SKM-1 treated with dmso at 0.1 percent for 144 hours (cell line): Measurements from ENCODE around the gene TLE4.
"Not testable (repeated sequence)": the region's sequence is repeated elsewhere in the genome, so short reads cannot be mapped to it uniquely, and the experiment has no call there.

Experiments
- DNase-seq: peaks from one replicate; lab custom pipeline; 2025; ENCODE audit not compliant: unreplicated experiment; lab: John Stamatoyannopoulos, UW

TLE4 gene

GRCh38 chr9:79630521-79631403 lies 59.0 kb downstream of the TLE4 start:
- no peak for DNase-seq

- DNase-seq, result no peak
Measured at GRCh38 chr9:79632060-79632459, 60.3 kb downstream of the TLE4 start.

- DNase-seq, result no peak
Measured at GRCh38 chr9:79632705-79633104, 60.9 kb downstream of the TLE4 start.

- DNase-seq, result no peak
Measured at GRCh38 chr9:79633558-79633957, 61.8 kb downstream of the TLE4 start.

GRCh38 chr9:79637177-79637925 lies 65.6 kb downstream of the TLE4 start:
- DNase-seq, result no peak

GRCh38 chr9:79638806-79639205 lies 67.0 kb downstream of the TLE4 start:
- DNase-seq, result no peak

GRCh38 chr9:79639354-79639753 lies 67.6 kb downstream of the TLE4 start:
- DNase-seq, result no peak

- DNase-seq, result not testable (repeated sequence)
Measured at GRCh38 chr9:79640067-79640466, 68.3 kb downstream of the TLE4 start.

GRCh38 chr9:79641070-79641469 lies 69.3 kb downstream of the TLE4 start:
- no peak for DNase-seq

GRCh38 chr9:79642671-79643070 lies 70.9 kb downstream of the TLE4 start:
- no peak for DNase-seq

- DNase-seq, result no peak
Measured at GRCh38 chr9:79644048-79644447, 72.3 kb downstream of the TLE4 start.

- no peak for DNase-seq
Measured at GRCh38 chr9:79644601-79645000, 72.8 kb downstream of the TLE4 start.

GRCh38 chr9:79645110-79645509 lies 73.3 kb downstream of the TLE4 start:
- DNase-seq, result no peak

- DNase-seq, result no peak
Measured at GRCh38 chr9:79646096-79646495, 74.3 kb downstream of the TLE4 start.

- DNase-seq, result peak; percentile 51
Measured at GRCh38 chr9:79651251-79651795, 79.6 kb downstream of the TLE4 start.

GRCh38 chr9:79652598-79652997 lies 80.8 kb downstream of the TLE4 start:
- DNase-seq, result no peak

- not testable (repeated sequence) for DNase-seq
Measured at GRCh38 chr9:79654591-79655382, 83.0 kb downstream of the TLE4 start.

- DNase-seq, result no peak
Measured at GRCh38 chr9:79655551-79655950, 83.8 kb downstream of the TLE4 start.

GRCh38 chr9:79656169-79656568 lies 84.4 kb downstream of the TLE4 start:
- DNase-seq, result no peak

GRCh38 chr9:79657891-79658290 lies 86.1 kb downstream of the TLE4 start:
- no peak for DNase-seq

GRCh38 chr9:79658926-79659325 lies 87.2 kb downstream of the TLE4 start:
- no peak for DNase-seq
